Endothelial cell of hepatic sinusoid (primary cell): Measurements from ENCODE around the gene WASL.
"Not testable (repeated sequence)": the region's sequence is repeated elsewhere in the genome, so short reads cannot be mapped to it uniquely, and the experiment has no call there.

Experiments used
- in situ Hi-C: cut with HindIII; loops from 2 replicates; pipeline ENCODE4 v1.10.0; 2017; ENCODE audit warnings: low sequenced_read_pairs

WASL gene

DNA sequence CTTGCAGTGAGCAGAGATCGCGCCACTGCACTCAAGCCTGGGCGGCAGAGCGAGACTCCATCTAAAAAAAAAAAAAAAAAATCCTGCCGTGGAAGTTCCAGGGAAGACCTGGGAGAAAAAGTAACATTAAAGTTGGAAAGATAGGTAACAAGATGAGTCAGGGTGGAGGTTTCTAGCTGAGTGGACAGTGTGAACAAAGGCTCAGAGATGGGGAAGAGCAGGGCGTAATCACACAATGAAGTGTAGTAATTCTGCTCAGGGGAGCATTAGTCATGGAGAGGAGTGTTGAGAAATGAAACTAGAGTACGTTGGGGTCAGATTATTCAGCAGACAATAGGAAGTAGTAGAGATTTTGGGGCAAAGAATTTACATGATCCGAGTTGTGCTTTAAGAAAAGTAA, 21.6 kb upstream of the WASL start:
- in situ Hi-C loops, result no loop called here

DNA sequence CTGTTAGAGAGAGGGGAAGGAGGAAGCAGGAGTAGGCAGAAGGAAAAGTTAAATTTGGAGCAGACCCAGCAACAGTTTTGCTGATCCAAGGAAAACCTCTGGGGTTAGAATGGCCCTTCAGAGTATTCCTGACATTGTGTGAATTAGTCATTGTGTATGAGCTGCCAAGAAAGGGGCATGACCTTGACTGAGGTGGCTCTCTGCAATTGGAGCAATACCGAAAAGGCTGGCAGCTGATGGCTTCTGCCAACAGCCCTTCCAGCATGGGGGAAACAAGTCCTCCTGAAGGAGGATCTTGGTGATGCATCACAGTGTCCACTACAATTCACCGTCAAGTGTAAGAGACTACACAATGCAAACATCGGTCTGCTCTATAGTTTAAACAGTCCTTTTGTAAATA, 20.6 kb upstream of the WASL start:
- in situ Hi-C loops, result no loop called here

DNA sequence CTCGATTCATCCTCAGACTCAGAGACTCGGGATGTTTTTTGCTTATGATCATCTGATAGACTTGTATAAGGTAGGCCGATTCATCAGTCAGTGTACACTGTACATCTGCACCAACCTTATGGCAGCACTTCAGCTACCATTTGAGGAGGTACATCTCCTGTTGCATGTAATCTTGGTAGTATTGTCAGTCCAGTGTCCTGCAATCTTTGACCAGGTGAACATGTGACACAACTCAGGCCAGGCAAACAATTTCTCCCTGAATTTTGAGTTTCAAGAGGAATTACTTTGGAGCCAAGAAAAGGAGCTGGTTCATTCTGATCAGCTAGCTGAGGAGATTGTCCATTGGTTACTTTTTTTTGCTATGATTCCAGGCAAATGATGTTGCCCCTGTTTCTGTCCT, 19.7 kb upstream of the WASL start:
- in situ Hi-C loops, result no loop called here

- in situ Hi-C loops, result no loop called here
Observed at GRCh38 chr7:123763191-123763661, 14.4 kb upstream of the WASL start.

DNA sequence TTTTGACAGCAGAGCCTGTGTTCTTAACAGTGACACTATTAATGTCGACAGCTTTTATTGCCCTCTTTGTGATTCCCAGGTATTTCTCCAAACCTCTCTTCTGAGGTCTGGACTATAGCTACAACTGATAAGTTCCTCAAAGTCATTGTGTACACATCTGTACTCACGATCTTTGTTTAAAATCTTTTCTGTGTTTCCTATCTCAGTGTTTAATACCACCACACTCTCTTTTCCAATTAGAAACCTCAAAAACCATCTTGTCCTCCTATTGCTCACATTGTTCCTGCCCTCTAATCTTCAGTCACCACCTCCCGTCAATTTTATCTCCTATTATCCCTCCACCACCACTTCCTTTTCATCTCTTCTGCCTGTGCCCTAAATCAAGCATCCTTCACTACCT, 12.9 kb upstream of the WASL start:
- in situ Hi-C loops, result no loop called here

GRCh38 chr7:123757095-123757494, 8.3 kb upstream of the WASL start:
- in situ Hi-C loops, result no loop called here

DNA sequence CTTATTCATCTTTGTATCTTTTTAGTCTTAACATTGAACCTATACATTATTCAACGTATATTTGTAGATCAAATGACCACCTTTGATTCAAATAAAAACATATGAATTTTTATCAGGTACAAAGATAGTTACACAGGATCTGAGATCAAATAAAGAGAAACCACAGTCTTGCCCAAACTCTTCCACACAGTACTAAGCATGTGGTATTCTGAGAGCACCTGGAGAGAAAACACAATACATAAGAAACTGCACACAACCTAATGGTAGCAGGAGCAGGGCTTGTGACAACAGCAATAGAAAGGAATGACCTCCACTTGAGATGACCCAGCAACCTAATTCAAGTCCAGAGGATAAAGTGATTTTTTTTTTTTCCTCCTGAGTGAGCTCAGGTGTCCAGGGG, 6.5 kb upstream of the WASL start:
- in situ Hi-C loops, result no loop called here

- in situ Hi-C loops, result no loop called here
Observed at GRCh38 chr7:123754271-123754871, 5.6 kb upstream of the WASL start.

- in situ Hi-C loops, result no loop called here
Observed at GRCh38 chr7:123752534-123752933, 3.7 kb upstream of the WASL start.

DNA sequence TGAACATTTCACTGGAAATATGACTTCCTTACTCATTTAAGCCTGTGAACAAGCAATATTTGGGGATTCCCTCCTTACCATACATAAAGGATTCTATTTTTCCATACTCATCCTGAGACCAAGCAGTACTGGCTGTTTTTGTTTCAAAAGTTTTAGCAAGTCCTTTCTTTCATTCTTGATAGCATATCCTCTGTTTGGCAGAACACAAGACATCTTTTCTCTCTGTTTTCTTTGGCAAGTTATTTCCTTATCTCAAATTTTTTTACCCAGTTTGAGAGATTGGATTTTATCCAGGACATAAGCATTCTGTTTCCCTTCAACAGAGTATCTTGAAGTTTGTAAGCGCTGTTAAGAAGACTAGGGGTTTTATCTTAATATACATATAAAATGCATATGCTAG, 3.0 kb upstream of the WASL start:
- in situ Hi-C loops, result no loop called here

DNA sequence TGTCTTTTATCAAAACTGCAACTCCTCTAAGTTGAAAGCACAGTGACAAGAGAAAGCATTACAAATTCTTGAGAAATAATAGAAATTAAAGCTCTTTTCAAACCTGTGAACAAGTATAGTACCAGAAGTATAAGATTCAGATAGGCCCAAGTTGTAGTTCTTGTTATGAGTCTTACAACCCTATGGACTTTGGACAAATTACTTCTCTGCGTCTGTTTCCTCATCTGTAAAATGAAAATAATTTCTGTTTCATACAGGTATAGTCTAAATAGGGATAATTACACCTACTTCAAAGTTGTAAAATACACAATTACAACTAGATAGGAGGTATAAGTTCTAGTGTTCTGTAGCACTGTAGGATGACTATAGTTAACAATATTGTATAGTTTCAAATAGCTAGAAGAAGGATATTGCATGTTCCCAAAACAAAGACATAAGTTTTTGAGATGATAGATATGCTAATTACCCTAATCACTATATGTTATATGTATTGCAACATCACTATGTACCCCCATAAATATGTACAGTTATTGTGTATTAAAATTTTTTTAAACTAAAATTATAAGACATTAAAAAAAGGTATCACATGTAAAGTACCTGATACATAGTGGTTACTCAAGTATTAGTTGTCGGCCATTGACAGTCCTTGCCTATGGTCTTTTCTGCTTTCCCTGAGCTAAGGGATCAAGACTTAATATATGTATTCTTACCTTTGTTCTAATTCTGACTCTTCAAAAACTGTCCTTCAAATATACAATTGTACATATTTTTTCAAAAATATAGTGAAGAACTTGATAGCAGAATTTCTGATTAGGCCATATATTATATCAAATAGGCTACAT, 1.8 kb upstream of the WASL start:
- in situ Hi-C loops, result no loop called here

- in situ Hi-C loops, result no loop called here
Observed at GRCh38 chr7:123749537-123749857, 694 bp upstream of the WASL start.

DNA sequence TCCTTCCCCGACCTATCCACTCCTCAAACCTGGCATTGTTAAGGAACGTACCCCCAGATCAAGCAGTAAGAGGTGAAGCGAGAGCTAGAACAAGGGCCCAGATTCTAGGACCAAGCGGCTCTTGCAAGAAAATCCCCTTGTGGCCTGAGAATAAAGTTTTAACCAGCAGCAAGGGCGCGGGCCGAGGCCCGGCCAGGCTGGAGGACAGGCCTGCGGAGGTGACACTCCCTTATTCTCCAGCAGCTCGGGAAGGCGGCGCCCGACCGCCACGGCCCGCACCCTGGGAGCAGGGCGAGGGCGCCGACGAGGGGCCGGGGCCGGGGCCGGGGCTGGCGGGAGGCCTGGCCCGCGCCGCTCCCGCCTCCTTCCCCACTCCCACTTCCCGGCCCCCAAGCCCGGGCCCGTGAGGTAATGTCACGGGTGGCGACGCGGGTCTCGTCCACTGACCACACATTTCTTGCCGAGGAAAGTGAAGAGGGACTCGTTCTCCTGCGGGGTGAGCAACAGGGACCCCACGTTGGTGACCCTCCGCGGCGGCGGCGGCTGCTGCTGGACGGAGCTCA, 551 bp downstream of the WASL start:
- in situ Hi-C loops, result no loop called here

GRCh38 chr7:123747620-123748141, 1.1 kb downstream of the WASL start:
- in situ Hi-C loops, result no loop called here

- in situ Hi-C loops, result no loop called here
Observed at GRCh38 chr7:123746931-123747488, 1.8 kb downstream of the WASL start.

GRCh38 chr7:123746055-123746454, 2.7 kb downstream of the WASL start:
- in situ Hi-C loops, result no loop called here

GRCh38 chr7:123745437-123745836, 3.4 kb downstream of the WASL start:
- in situ Hi-C loops, result no loop called here

DNA sequence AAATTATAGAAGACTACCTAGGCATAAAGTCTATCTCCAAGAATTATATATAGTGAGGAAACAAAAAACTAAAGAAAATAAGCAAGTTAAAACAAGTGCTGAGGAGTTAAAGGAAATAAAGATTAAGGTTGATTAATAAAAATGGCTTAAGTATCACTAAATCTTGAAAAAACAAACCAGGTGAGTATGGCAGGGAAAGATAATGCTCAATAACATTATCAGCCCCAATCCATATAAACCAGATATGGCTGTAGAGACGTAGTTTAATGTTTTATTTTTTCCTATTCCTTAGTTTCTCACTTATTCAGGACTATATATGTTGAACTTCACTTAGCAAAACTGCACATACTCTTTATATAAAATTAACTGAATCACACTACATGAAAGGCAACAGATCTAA, 4.4 kb downstream of the WASL start:
- in situ Hi-C loops, result no loop called here

DNA sequence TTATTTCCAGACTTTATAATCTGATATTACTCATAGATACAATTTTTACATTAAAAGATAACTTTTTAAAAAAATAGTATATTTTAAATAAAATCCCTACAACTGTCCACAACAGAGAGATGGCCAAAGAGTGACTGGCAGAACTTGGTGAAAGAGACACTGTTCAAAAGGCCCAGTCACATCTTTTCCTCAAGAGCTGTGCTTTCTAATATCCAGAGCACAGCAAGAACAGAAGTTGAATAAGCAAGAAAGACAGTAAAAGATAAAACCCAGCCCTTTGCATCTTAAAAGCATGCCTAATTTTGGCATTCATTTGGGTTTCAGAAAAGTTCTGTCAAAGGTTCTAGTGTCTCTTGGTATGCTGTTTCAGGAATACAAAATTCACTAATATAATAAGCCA, 6.9 kb downstream of the WASL start:
- in situ Hi-C loops, result no loop called here

DNA sequence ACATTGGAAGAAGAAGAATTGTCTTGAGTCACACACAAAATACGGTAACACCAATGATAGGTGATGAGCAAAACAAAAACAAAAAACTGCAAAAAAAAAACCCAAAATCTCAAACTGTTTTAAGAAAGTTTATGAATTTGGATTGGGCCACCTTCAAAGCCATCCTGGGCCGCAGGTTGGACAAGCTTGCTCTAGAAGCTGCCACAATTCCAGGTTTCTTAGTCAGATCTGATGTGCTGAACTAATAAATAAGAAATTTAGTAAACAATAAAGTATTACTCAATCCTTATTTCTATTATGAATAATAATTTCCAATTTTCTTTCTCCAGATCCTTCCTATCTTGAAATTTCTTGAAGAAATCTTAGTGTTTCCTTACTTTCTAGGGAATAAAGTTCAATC, 10.0 kb downstream of the WASL start:
- in situ Hi-C loops, result no loop called here

GRCh38 chr7:123738356-123738755, 10.4 kb downstream of the WASL start:
- in situ Hi-C loops, result no loop called here

GRCh38 chr7:123737168-123737674, 11.6 kb downstream of the WASL start:
- in situ Hi-C loops, result not testable (repeated sequence)
